Dendritic cell treated with granulocyte-macrophage colony-stimulating factor and Interleukin-4, amounts not matched to agents 40 ng/mL and 50 ng/mL, for 4 days (primary cell): ENCODE data around the gene DDI2.
"Not testable (repeated sequence)": the region's sequence is repeated elsewhere in the genome, so short reads cannot be mapped to it uniquely, and the experiment has no call there.

Experiments
- H3K27ac Mint-ChIP-seq: one replicate; pipeline ENCODE4 v1.8.0; 2022; ENCODE audit warnings: mild to moderate bottlenecking, mixed read lengths
- H3K27me3 Mint-ChIP-seq: one replicate; pipeline ENCODE4 v1.8.0; 2022; ENCODE audit warnings: mild to moderate bottlenecking, mixed read lengths
- H3K36me3 Mint-ChIP-seq: one replicate; pipeline ENCODE4 v1.8.0; 2022; ENCODE audit warnings: low read depth, mixed read lengths
- H3K4me1 Mint-ChIP-seq: one replicate; pipeline ENCODE4 v1.8.0; 2022; ENCODE audit warnings: low read depth, mixed read lengths
- H3K4me3 Mint-ChIP-seq: one replicate; pipeline ENCODE4 v1.8.0; 2022; ENCODE audit warnings: mild to moderate bottlenecking, moderate library complexity, mixed read lengths
- H3K9me3 Mint-ChIP-seq: one replicate; pipeline ENCODE4 v1.8.0; 2022; ENCODE audit warnings: mixed read lengths
- intact Hi-C: fragments of 100-400 bp; cut with micrococcal nuclease; formaldehyde crosslinking; loops from one replicate; pipeline ENCODE4 v1.15.0; 2022

The DDI2 gene

GRCh38 chr1:15636436-15636835 lies 19.2 kb downstream of the DDI2 start:
- peaks cover 97% of the 10 kb centered on the region for H3K36me3 Mint-ChIP-seq
- peaks cover 6% of the 10 kb centered on the region for H3K4me1 Mint-ChIP-seq
- intact Hi-C loops, result no loop called here
- H3K27me3 Mint-ChIP-seq, result no peaks in the 10 kb centered on the region
- H3K4me3 Mint-ChIP-seq, result no peak overlapping the region
- H3K27ac Mint-ChIP-seq, result no peak overlapping the region
- H3K9me3 Mint-ChIP-seq, result no peaks in the 10 kb centered on the region

- Mint-ChIP-seq H3K9me3 (no peaks in the 10 kb centered on the region), H3K4me3 (no peak overlapping the region), H3K27me3 (no peaks in the 10 kb centered on the region), H3K4me1 (peaks cover 6% of the 10 kb centered on the region), H3K36me3 (peaks cover 99% of the 10 kb centered on the region), H3K27ac (no peak overlapping the region)
- intact Hi-C loops, result no loop called here
These were observed 20.6 kb downstream of the DDI2 start for GRCh38 chr1:15637826-15638225.

- no peak overlapping the region for H3K27ac Mint-ChIP-seq
- no peaks in the 10 kb centered on the region for H3K27me3 Mint-ChIP-seq
- no peaks in the 10 kb centered on the region for H3K9me3 Mint-ChIP-seq
- intact Hi-C loops, result no loop called here
- H3K4me3 Mint-ChIP-seq, result no peak overlapping the region
- peaks cover 6% of the 10 kb centered on the region for H3K4me1 Mint-ChIP-seq
- H3K36me3 Mint-ChIP-seq, result peaks cover 99% of the 10 kb centered on the region
These were observed 22.0 kb downstream of the DDI2 start for GRCh38 chr1:15639262-15639661.

- intact Hi-C loops, result no loop called here
- no peaks in the 10 kb centered on the region for H3K27me3 Mint-ChIP-seq
- H3K9me3 Mint-ChIP-seq, result no peaks in the 10 kb centered on the region
- no peak overlapping the region for H3K27ac Mint-ChIP-seq
- no peak overlapping the region for H3K4me3 Mint-ChIP-seq
- H3K4me1 Mint-ChIP-seq, result peaks cover 6% of the 10 kb centered on the region
- peaks cover 99% of the 10 kb centered on the region for H3K36me3 Mint-ChIP-seq
These were observed 22.7 kb downstream of the DDI2 start for GRCh38 chr1:15639931-15640330.

GRCh38 chr1:15640667-15641066 lies 23.4 kb downstream of the DDI2 start:
- Mint-ChIP-seq H3K27me3 (no peaks in the 10 kb centered on the region), H3K27ac (no peak overlapping the region), H3K4me3 (no peak overlapping the region), H3K9me3 (no peaks in the 10 kb centered on the region), H3K36me3 (peaks cover 99% of the 10 kb centered on the region), H3K4me1 (peaks cover 6% of the 10 kb centered on the region)
- intact Hi-C loops, result no loop called here

GRCh38 chr1:15649937-15650336 lies 32.7 kb downstream of the DDI2 start:
- no peaks in the 10 kb centered on the region for H3K9me3 Mint-ChIP-seq
- no peaks in the 10 kb centered on the region for H3K27me3 Mint-ChIP-seq
- H3K4me1 Mint-ChIP-seq, result no peaks in the 10 kb centered on the region
- H3K36me3 Mint-ChIP-seq, result peaks cover 95% of the 10 kb centered on the region
- intact Hi-C loops, result no loop called here
- H3K4me3 Mint-ChIP-seq, result no peak overlapping the region
- H3K27ac Mint-ChIP-seq, result no peak overlapping the region

- H3K4me3 Mint-ChIP-seq, result no peak overlapping the region
- H3K4me1 Mint-ChIP-seq, result no peaks in the 10 kb centered on the region
- H3K36me3 Mint-ChIP-seq, result peaks cover 95% of the 10 kb centered on the region
- no peak overlapping the region for H3K27ac Mint-ChIP-seq
- intact Hi-C loops, result no loop called here
- no peaks in the 10 kb centered on the region for H3K27me3 Mint-ChIP-seq
- no peaks in the 10 kb centered on the region for H3K9me3 Mint-ChIP-seq
These were observed 33.2 kb downstream of the DDI2 start for GRCh38 chr1:15650433-15650832.

GRCh38 chr1:15652130-15652529 lies 34.9 kb downstream of the DDI2 start:
- H3K4me1 Mint-ChIP-seq, H3K27me3 Mint-ChIP-seq, H3K9me3 Mint-ChIP-seq, intact Hi-C loops, H3K4me3 Mint-ChIP-seq, H3K27ac Mint-ChIP-seq: not testable (repeated sequence)
- H3K36me3 Mint-ChIP-seq, result peaks cover 95% of the 10 kb centered on the region

- intact Hi-C loops, result no loop called here
These were observed 36.9 kb downstream of the DDI2 start for GRCh38 chr1:15654091-15654690.

GRCh38 chr1:15656464-15656863 lies 39.2 kb downstream of the DDI2 start:
- Mint-ChIP-seq H3K9me3 (no peaks in the 10 kb centered on the region), H3K36me3 (peaks cover 85% of the 10 kb centered on the region), H3K27ac (no peak overlapping the region)

More at GRCh38 chr1:15654091-15654690, 36.9 kb downstream of the DDI2 start:
- Mint-ChIP-seq H3K4me1 (no peaks in the 10 kb centered on the region), H3K36me3 (peaks cover 85% of the 10 kb centered on the region), H3K4me3 (no peak overlapping the region), H3K27ac (no peak overlapping the region), H3K9me3 (no peaks in the 10 kb centered on the region), H3K27me3 (no peaks in the 10 kb centered on the region)

GRCh38 chr1:15657021-15657420 lies 39.8 kb downstream of the DDI2 start:
- no peak overlapping the region for H3K27ac Mint-ChIP-seq
- H3K9me3 Mint-ChIP-seq, result no peaks in the 10 kb centered on the region
- H3K27me3 Mint-ChIP-seq, result no peaks in the 10 kb centered on the region
- H3K4me1 Mint-ChIP-seq, result no peaks in the 10 kb centered on the region
- H3K4me3 Mint-ChIP-seq, result no peak overlapping the region
- intact Hi-C loops, result no loop called here
- H3K36me3 Mint-ChIP-seq, result peaks cover 85% of the 10 kb centered on the region

More at GRCh38 chr1:15656464-15656863, 39.2 kb downstream of the DDI2 start:
- intact Hi-C loops, result no loop called here
- Mint-ChIP-seq H3K4me1 (no peaks in the 10 kb centered on the region), H3K4me3 (no peak overlapping the region), H3K27me3 (no peaks in the 10 kb centered on the region)

- intact Hi-C loops, result loop anchor here (5.0 kb wide), 1 partner anchor 37 kb away; no protein-coding TSS in a partner anchor
- Mint-ChIP-seq H3K27ac (no peak overlapping the region), H3K9me3 (no peaks in the 10 kb centered on the region), H3K36me3 (peaks cover 69% of the 10 kb centered on the region), H3K4me3 (no peak overlapping the region), H3K27me3 (no peaks in the 10 kb centered on the region), H3K4me1 (no peaks in the 10 kb centered on the region)
These were observed 42.9 kb downstream of the DDI2 start for GRCh38 chr1:15660151-15660550.

- intact Hi-C loops, result loop anchor here (5.0 kb wide), 1 partner anchor 35 kb away; no protein-coding TSS in a partner anchor
- no peak overlapping the region for H3K27ac Mint-ChIP-seq
- peaks cover 60% of the 10 kb centered on the region for H3K36me3 Mint-ChIP-seq
These were observed 45.2 kb downstream of the DDI2 start for GRCh38 chr1:15662477-15662876.

GRCh38 chr1:15663925-15664324 lies 46.7 kb downstream of the DDI2 start:
- H3K27ac Mint-ChIP-seq, result no peak overlapping the region

More at GRCh38 chr1:15662477-15662876, 45.2 kb downstream of the DDI2 start:
- Mint-ChIP-seq H3K4me3 (no peak overlapping the region), H3K4me1 (no peaks in the 10 kb centered on the region), H3K9me3 (no peaks in the 10 kb centered on the region), H3K27me3 (no peaks in the 10 kb centered on the region)

GRCh38 chr1:15667362-15667761 lies 50.1 kb downstream of the DDI2 start:
- Mint-ChIP-seq H3K9me3 (no peaks in the 10 kb centered on the region), H3K27ac (no peak overlapping the region), H3K4me3 (no peak overlapping the region), H3K36me3 (peaks cover 24% of the 10 kb centered on the region), H3K27me3 (no peaks in the 10 kb centered on the region), H3K4me1 (peaks cover 6% of the 10 kb centered on the region)
- intact Hi-C loops, result no loop called here

More at GRCh38 chr1:15663925-15664324, 46.7 kb downstream of the DDI2 start:
- Mint-ChIP-seq H3K9me3 (no peaks in the 10 kb centered on the region), H3K4me1 (peaks cover 6% of the 10 kb centered on the region), H3K36me3 (peaks cover 58% of the 10 kb centered on the region), H3K27me3 (no peaks in the 10 kb centered on the region), H3K4me3 (no peak overlapping the region)
- intact Hi-C loops, result loop anchor here (5.0 kb wide), 1 partner anchor 33 kb away; no protein-coding TSS in a partner anchor
